ENCODE measurements around the gene SLC24A4. TPM values are rescaled to one million over a fixed set of nuclear protein-coding genes. Genes with fewer than 3 reads are reported as not detected.

The SLC24A4 gene
- polyA plus RNA-seq, 1 donor (not counting 4 experiments of a cell fraction or from before 2014, with no cell fraction given), result 0.10 TPM

DNA sequence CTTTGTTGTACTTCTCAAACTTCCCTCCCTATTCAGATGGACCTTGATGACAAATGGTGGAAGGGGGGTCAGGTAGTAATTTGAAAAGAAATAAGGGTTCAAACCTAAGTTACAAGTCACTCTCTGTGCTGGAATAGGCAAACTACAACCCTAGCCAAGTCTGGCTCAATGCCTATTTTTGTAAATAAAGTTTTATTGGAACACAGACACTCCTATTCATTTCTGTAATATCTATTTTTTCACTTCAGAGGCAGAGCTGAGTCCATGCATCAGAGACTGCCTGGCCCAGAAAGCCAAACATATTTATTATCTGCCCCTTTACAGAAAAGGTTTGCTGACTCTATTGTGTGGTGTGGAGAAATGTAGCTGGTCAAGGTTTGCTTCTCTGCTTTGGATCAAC is 112.2 kb downstream of the SLC24A4 start:
- H3K4me3 ChIP-seq (ENCODE audit: control insufficient read depth in 2 of 3, extremely low read depth in 1 of 3, insufficient read depth in 2 of 3, low read depth in 1 of 3, low read length in 3 of 3), result no peak overlapping the region
- H3K9ac ChIP-seq (ENCODE audit: control insufficient read depth, extremely low read depth, insufficient read depth, low read length), result no peak overlapping the region
- DNase-seq (ENCODE audit: low read depth, low spot score), result no peak

DNA sequence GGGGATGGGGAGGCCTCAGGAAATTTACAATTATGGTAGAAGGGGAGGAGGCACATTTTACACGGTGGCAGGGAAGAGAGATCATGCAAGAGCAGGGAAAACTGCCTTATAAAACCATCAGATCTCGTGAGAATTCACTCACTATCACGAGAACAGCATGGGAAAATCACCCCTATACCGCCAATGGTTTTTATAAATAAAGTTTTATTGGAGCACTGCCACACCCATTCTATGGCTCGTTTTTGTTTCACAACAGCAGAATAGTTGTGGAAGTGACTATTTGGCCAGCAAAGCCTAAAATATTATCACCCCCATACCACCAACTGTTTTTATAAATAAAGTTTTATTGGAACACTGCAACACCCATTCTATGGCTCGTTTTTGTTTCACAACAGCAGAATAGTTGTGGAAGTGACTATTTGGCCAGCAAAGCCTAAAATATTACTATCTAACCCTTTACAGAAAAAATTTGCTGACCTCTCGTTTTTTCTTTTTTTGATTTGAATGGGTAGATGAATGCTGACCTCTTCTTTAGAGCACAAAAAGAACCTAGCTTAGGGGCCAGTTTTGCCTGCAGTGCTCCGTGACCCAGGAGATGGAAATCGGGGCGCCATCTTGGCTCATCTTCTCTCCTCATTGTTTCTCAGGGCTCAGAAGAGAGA is 113.3 kb downstream of the SLC24A4 start:
- no peaks in the 10 kb centered on the region for H4K20me1 ChIP-seq (ENCODE audit: control insufficient read depth, extremely low read depth, insufficient read depth, low read length)
- no peak overlapping the region for H3K27ac ChIP-seq (ENCODE audit: control insufficient read depth, insufficient read depth, low read length)
- peaks cover 3% of the 10 kb centered on the region for H3K4me1 ChIP-seq (ENCODE audit: control insufficient read depth, extremely low read depth, insufficient read depth, low read length)
- DNase-seq (ENCODE audit: low read depth, low spot score) (no peak), FAIRE-seq (no peak)
- H3K79me2 ChIP-seq (ENCODE audit: control insufficient read depth, insufficient read depth, low read length), result no peaks in the 10 kb centered on the region
- H3K9me1 ChIP-seq (ENCODE audit: control insufficient read depth, extremely low read depth, insufficient read depth, low read length), result no peaks in the 10 kb centered on the region
- H3K9ac ChIP-seq (ENCODE audit: control insufficient read depth, extremely low read depth, insufficient read depth, low read length), result no peak overlapping the region
- no peaks in the 10 kb centered on the region for H3K36me3 ChIP-seq (ENCODE audit: control insufficient read depth in 2 of 2, extremely low read depth in 1 of 2, insufficient read depth in 2 of 2, low read length in 2 of 2)
- H3K9me3 ChIP-seq (ENCODE audit: control insufficient read depth, low read depth, low read length), result no peaks in the 10 kb centered on the region
- dilution Hi-C loops (cut with MboI; ENCODE audit: extremely low pct_ligation_motif_present, low sequenced_read_pairs), result no loop called here
- TF ChIP-seq EZH2 (IDR thresholded peaks at IDR 0.05; ENCODE audit: low read length), result no peak
- TF ChIP-seq, protein P1, sequence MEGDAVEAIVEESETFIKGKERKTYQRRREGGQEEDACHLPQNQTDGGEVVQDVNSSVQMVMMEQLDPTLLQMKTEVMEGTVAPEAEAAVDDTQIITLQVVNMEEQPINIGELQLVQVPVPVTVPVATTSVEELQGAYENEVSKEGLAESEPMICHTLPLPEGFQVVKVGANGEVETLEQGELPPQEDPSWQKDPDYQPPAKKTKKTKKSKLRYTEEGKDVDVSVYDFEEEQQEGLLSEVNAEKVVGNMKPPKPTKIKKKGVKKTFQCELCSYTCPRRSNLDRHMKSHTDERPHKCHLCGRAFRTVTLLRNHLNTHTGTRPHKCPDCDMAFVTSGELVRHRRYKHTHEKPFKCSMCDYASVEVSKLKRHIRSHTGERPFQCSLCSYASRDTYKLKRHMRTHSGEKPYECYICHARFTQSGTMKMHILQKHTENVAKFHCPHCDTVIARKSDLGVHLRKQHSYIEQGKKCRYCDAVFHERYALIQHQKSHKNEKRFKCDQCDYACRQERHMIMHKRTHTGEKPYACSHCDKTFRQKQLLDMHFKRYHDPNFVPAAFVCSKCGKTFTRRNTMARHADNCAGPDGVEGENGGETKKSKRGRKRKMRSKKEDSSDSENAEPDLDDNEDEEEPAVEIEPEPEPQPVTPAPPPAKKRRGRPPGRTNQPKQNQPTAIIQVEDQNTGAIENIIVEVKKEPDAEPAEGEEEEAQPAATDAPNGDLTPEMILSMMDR (optimal IDR thresholded peaks at IDR 0.05 in 1 of 3, IDR thresholded peaks at IDR 0.05 in 1 of 3, conservative IDR thresholded peaks at IDR 0.05 in 1 of 3; ENCODE audit: extremely low read depth in 1 of 3, insufficient read depth in 2 of 3, low read length in 3 of 3), result no peak
- no peak overlapping the region for H3K4me3 ChIP-seq (ENCODE audit: control insufficient read depth in 2 of 3, extremely low read depth in 1 of 3, insufficient read depth in 2 of 3, low read depth in 1 of 3, low read length in 3 of 3)
- H3K27me3 ChIP-seq (ENCODE audit: control insufficient read depth, extremely low read depth, insufficient read depth, low read length), result peaks cover 8% of the 10 kb centered on the region
- no peak overlapping the region for H2AFZ ChIP-seq (ENCODE audit: control insufficient read depth, low read length)
- H3K4me2 ChIP-seq (ENCODE audit: control insufficient read depth, extremely low read depth, insufficient read depth, low read depth, low read length), result no peak overlapping the region

More for the DNA sequence above, 112.2 kb downstream of the SLC24A4 start:
- Histone ChIP-seq H2AFZ (ENCODE audit: control insufficient read depth, low read length) (no peak overlapping the region), H3K27me3 (ENCODE audit: control insufficient read depth, extremely low read depth, insufficient read depth, low read length) (peaks cover 18% of the 10 kb centered on the region), H3K9me1 (ENCODE audit: control insufficient read depth, extremely low read depth, insufficient read depth, low read length) (no peaks in the 10 kb centered on the region), H3K36me3 (ENCODE audit: control insufficient read depth in 2 of 2, extremely low read depth in 1 of 2, insufficient read depth in 2 of 2, low read length in 2 of 2) (no peaks in the 10 kb centered on the region), H3K4me1 (ENCODE audit: control insufficient read depth, extremely low read depth, insufficient read depth, low read length) (peaks cover 6% of the 10 kb centered on the region), H4K20me1 (ENCODE audit: control insufficient read depth, extremely low read depth, insufficient read depth, low read length) (no peaks in the 10 kb centered on the region), H3K9me3 (ENCODE audit: control insufficient read depth, low read depth, low read length) (no peaks in the 10 kb centered on the region), H3K79me2 (ENCODE audit: control insufficient read depth, insufficient read depth, low read length) (no peaks in the 10 kb centered on the region), H3K4me2 (ENCODE audit: control insufficient read depth, extremely low read depth, insufficient read depth, low read depth, low read length) (no peak overlapping the region), H3K27ac (ENCODE audit: control insufficient read depth, insufficient read depth, low read length) (no peak overlapping the region)
- no peak for FAIRE-seq
- dilution Hi-C loops (cut with MboI; ENCODE audit: extremely low pct_ligation_motif_present, low sequenced_read_pairs), result no loop called here
- TF ChIP-seq, protein P1 (optimal IDR thresholded peaks at IDR 0.05 in 1 of 3, IDR thresholded peaks at IDR 0.05 in 1 of 3, conservative IDR thresholded peaks at IDR 0.05 in 1 of 3; ENCODE audit: extremely low read depth in 1 of 3, insufficient read depth in 2 of 3, low read length in 3 of 3), result no peak
- TF ChIP-seq EZH2 (IDR thresholded peaks at IDR 0.05; ENCODE audit: low read length), result no peak
